Measurements from ENCODE around the gene EIF4E2.

GRCh38 chr2:232609607-232610006, 59.1 kb downstream of the EIF4E2 start:
- TF ChIP-seq CTCF (IDR thresholded peaks at IDR 0.05) (no peak), POLR2A (IDR thresholded peaks at IDR 0.05) (no peak)
